K562 (cell line): Measurements from ENCODE around the gene ATP6V0A1. TPM values are rescaled to one million over a fixed set of nuclear protein-coding genes. Genes with fewer than 3 reads are reported as not detected.
A peak's percentile ranks its signal among the peaks of the same experiment; 100 is the strongest.
"Not testable (repeated sequence)": the region's sequence is repeated elsewhere in the genome, so short reads cannot be mapped to it uniquely, and the experiment has no call there.

ENCODE experiments used
- ATAC-seq: fragments of 200-7000 bp; cut with Tn5 transposase; 3 replicates; pipeline ENCODE4 v1.9.1; 2020; ENCODE audit warnings: moderate library complexity
- BruUV-seq: library from RNA; stranded (reverse); fragments of 400-500 nt; replicated peaks from 2 replicates; lab custom pipeline; 2021; lab: Mats Ljungman, UMichigan
- CTCF ChIA-PET: fragments of 300-600 bp; formaldehyde crosslinking; extraction: SDS; loops from one replicate; lab custom pipeline; 2021; ENCODE audit warnings: low intra/inter-chr PET ratio; lab: Yijun Ruan, JAX
- POLR2A ChIA-PET: fragments of 300-600, 350-650 bp; sonication (Branson Sonifier 250); formaldehyde crosslinking; extraction: SDS; loops from one replicate; lab custom pipeline; 2021; ENCODE audit warnings: antibody characterized with exemption, inconsistent platforms; lab: Yijun Ruan, JAX
- DNase-seq, 4 experiments: peaks; one replicate each; pipeline versions ENCODE4 v3.0.0 to v3.0.0-alpha.2; 2011 to 2018; ENCODE audit warnings: low spot score in 3 of 4, mixed read lengths in 3 of 4; ENCODE audit errors: extremely low read depth in 1 of 4
- FAIRE-seq: peaks from 2 replicates; lab custom pipeline; 2011; peaks lifted over from hg19 to GRCh38; lab: Jason Lieb, UNC
- H2AFZ ChIP-seq: 2 replicates; pipeline ENCODE4 v1.6.0; 2011; ENCODE audit warnings: low read depth, low read length, control low read depth, inconsistent platforms
- H3K27ac ChIP-seq: fragments of 200-600 bp; 3 replicates; pipeline ENCODE4 v1.8.0; 2011; ENCODE audit warnings: low read depth, mild to moderate bottlenecking, control low read depth, inconsistent platforms, low read length, moderate library complexity, mixed read lengths; ENCODE audit errors: extremely low read depth
- H3K27me3 ChIP-seq, 2 experiments: fragments of 300-600 bp in 1 of 2; 2 replicates in 1 of 2; 3 replicates in 1 of 2; pipeline versions ENCODE4 v1.6.0 to v1.8.0; 2011; ENCODE audit warnings: inconsistent platforms in 2 of 2, low read length in 2 of 2, mild to moderate bottlenecking in 1 of 2, mixed read lengths in 1 of 2, moderate library complexity in 1 of 2; ENCODE audit not compliant: control insufficient read depth in 2 of 2, insufficient read depth in 2 of 2
- H3K36me3 ChIP-seq: fragments of 300-600 bp; 3 replicates; pipeline ENCODE4 v1.8.0; 2011; ENCODE audit warnings: mild to moderate bottlenecking, low read length, inconsistent platforms; ENCODE audit not compliant: control insufficient read depth, insufficient read depth
- H3K4me1 ChIP-seq, 2 experiments: fragments of 200-600 bp in 1 of 2; replicated peaks in 1 of 2; 2 replicates in 1 of 2; 3 replicates in 1 of 2; pipeline versions ENCODE4 v1.5.1 to v1.8.0; 2011; ENCODE audit warnings: inconsistent platforms in 2 of 2, low read length in 2 of 2, mild to moderate bottlenecking in 1 of 2, mixed read lengths in 1 of 2, moderate library complexity in 1 of 2; ENCODE audit not compliant: control insufficient read depth in 2 of 2, insufficient read depth in 2 of 2
- H3K4me2 ChIP-seq: 2 replicates; pipeline ENCODE4 v1.6.1; 2011; ENCODE audit warnings: low read length, control low read depth, inconsistent platforms, mixed read lengths; ENCODE audit not compliant: insufficient read depth
- H3K4me3 ChIP-seq: fragments of 200-600 bp; sonication (generic), shearing (Covaris generic); 2 replicates; pipeline ENCODE4 v1.5.1; 2016; ENCODE audit warnings: control low read depth, inconsistent platforms
- H3K79me2 ChIP-seq: fragments of 200-600 bp; 3 replicates; pipeline ENCODE4 v1.8.0; 2011; ENCODE audit warnings: low read length, inconsistent platforms; ENCODE audit not compliant: control insufficient read depth, insufficient read depth
- H3K9ac ChIP-seq, 2 experiments: 2 replicates each; pipeline versions ENCODE4 v1.6.0 to v1.6.1; 2011; ENCODE audit warnings: low read depth in 2 of 2, low read length in 2 of 2, control low read depth in 1 of 2, inconsistent platforms in 1 of 2, mild to moderate bottlenecking in 1 of 2, mixed read lengths in 1 of 2; ENCODE audit not compliant: insufficient read depth in 1 of 2
- H3K9me1 ChIP-seq: one replicate; pipeline ENCODE4 v1.6.0; 2011; ENCODE audit warnings: inconsistent platforms, mild to moderate bottlenecking, low read length, moderate library complexity; ENCODE audit not compliant: control insufficient read depth, insufficient read depth
- H3K9me3 ChIP-seq: replicated peaks from 2 replicates; pipeline ENCODE4 v1.5.1; 2011; ENCODE audit warnings: low read depth, low read length, inconsistent platforms; ENCODE audit not compliant: control insufficient read depth, insufficient read depth
- H4K20me1 ChIP-seq: replicated peaks from 2 replicates; pipeline ENCODE4 v1.6.1; 2011; ENCODE audit warnings: low read length, inconsistent platforms, mixed read lengths; ENCODE audit not compliant: control insufficient read depth, insufficient read depth
- CBFA2T3 ChIP-seq: fragments of 450-650 bp; IDR thresholded peaks from 2 replicates; pipeline ENCODE4 v1.6.1; 2017
- DPF2 ChIP-seq: fragments of 450-650 bp; IDR thresholded peaks from 2 replicates; pipeline ENCODE4 v1.6.1; 2016
- ESRRB ChIP-seq: fragments of 250-450 bp; sonication (Bioruptor Pico); IDR thresholded peaks from 2 replicates; pipeline ENCODE4 v1.5.0; 2020; ENCODE audit warnings: mild to moderate bottlenecking, moderate library complexity, borderline replicate concordance
- FOXK2 ChIP-seq, 2 experiments: fragments of 450-650 bp; IDR thresholded peaks in 1 of 2; conservative IDR thresholded peaks in 1 of 2; 2 replicates each; pipeline ENCODE4 v1.6.1; 2016; ENCODE audit warnings: low read depth in 2 of 2, mild to moderate bottlenecking in 1 of 2
- MIER1 ChIP-seq: fragments of 450-650 bp; IDR thresholded peaks from 2 replicates; pipeline ENCODE4 v1.6.1; 2016; ENCODE audit warnings: antibody characterized with exemption, mild to moderate bottlenecking, low read depth
- MTF1 ChIP-seq: fragments of 250-450 bp; sonication (Bioruptor Pico); IDR thresholded peaks from 2 replicates; pipeline ENCODE4 v1.9.0; 2021; ENCODE audit warnings: moderate library complexity, mild to moderate bottlenecking, inconsistent platforms, borderline replicate concordance
- MYNN ChIP-seq, 2 experiments: sonication (generic); formaldehyde crosslinking in 1 of 2; IDR thresholded peaks; 2 replicates each; pipeline versions ENCODE4 v1.5.0 to v1.6.1; 2016 to 2020; ENCODE audit warnings: antibody characterized with exemption in 1 of 2, missing genetic modification reagents in 1 of 2
- NFRKB ChIP-seq: fragments of 450-650 bp; IDR thresholded peaks from 2 replicates; pipeline ENCODE4 v1.6.1; 2016; ENCODE audit warnings: low read depth
- NR2C2 ChIP-seq, 2 experiments: fragments of 200-800 bp in 1 of 2; sonication (Bioruptor generic) in 1 of 2; sonication (generic) in 1 of 2; formaldehyde crosslinking in 1 of 2; IDR thresholded peaks; 2 replicates each; pipeline versions ENCODE4 v1.6.1 to v1.8.0; 2016 to 2022; ENCODE audit warnings: mild to moderate bottlenecking in 1 of 2, missing compliant biosample characterization in 1 of 2, missing genetic modification characterization in 1 of 2, missing genetic modification reagents in 1 of 2
- RBM14 ChIP-seq: fragments of 200-400 bp; formaldehyde crosslinking; IDR thresholded peaks from 2 replicates; pipeline ENCODE4 v1.6.1; 2018; ENCODE audit warnings: low read depth, mild to moderate bottlenecking, low read length, moderate library complexity, borderline replicate concordance; ENCODE audit not compliant: insufficient read depth
- TAF7 ChIP-seq: fragments of 450-650 bp; IDR thresholded peaks from 2 replicates; pipeline ENCODE4 v1.6.1; 2016; ENCODE audit warnings: missing genetic modification characterization, missing compliant biosample characterization
- WGBS: fragments of 100-300 bp; shearing (Covaris generic); methylation state at CpG from one replicate; pipeline ENCODE4 v1.1.6; 2016; ENCODE audit warnings: low coverage, mixed read lengths; ENCODE audit not compliant: insufficient coverage; ENCODE audit errors: missing lambda C conversion rate; 5-methylcytosine and 5-hydroxymethylcytosine counted together
- in situ Hi-C: fragments of 300-500 bp; cut with MboI; formaldehyde crosslinking; loops from 4 replicates; pipeline ENCODE4 v1.15.0; 2018; ENCODE audit warnings: inconsistent platforms, mixed read lengths
- intact Hi-C: fragments of 100-400 bp; cut with micrococcal nuclease; formaldehyde crosslinking; loops from 2 replicates; pipeline ENCODE4 v1.14.2; 2022
- polyA plus RNA-seq, 8 experiments: library from polyadenylated mRNA; depleted of rRNA in 4 of 8; stranded (reverse) in 5 of 8; unstranded in 3 of 8; fragments of >200 nt; fragmentation: Nextera tagmentation in 2 of 8; fragmentation: Illumina TruSeq in 1 of 8; extraction: Ambion mirVana in 2 of 8; extraction: Trizol in 1 of 8; gene quantifications; 2 replicates each; pipeline versions ENCODE4 v1.2.1 to v1.2.3, GENCODE V29; 2011 to 2014; ENCODE audit warnings: inconsistent platforms in 1 of 8, missing spikeins in 1 of 8
- total RNA-seq, 7 experiments: library from RNA; depleted of rRNA in 6 of 7; stranded (reverse); fragments of >200 nt in 6 of 7; fragmentation: Illumina TruSeq in 2 of 7; extraction: Trizol in 2 of 7; gene quantifications; 2 replicates each; pipeline versions ENCODE4 v1.2.1 to v1.2.3, GENCODE V29; 2011 to 2021; ENCODE audit warnings: low replicate concordance in 1 of 7
- TF ChIP-seq, protein P1 (sequence below): fragments of 450-650 bp; IDR thresholded peaks from 2 replicates; pipeline ENCODE4 v1.6.1; 2018; ENCODE audit not compliant: partially characterized antibody

The ATP6V0A1 gene
- total and polyA plus RNA-seq, 9 of the 15 experiments (the other 6 are each of a cell fraction or from before 2014, with no cell fraction given), result 11.8 to 158 (median 75.5) TPM

- H3K36me3 ChIP-seq, result no peaks in the 10 kb centered on the region
- H3K79me2 ChIP-seq, result no peaks in the 10 kb centered on the region
- H3K4me1 ChIP-seq, result peaks cover 0 to 3% of the 10 kb centered on the region in 2 experiments; a peak in 2 of 5 replicates
- DNase-seq, result no peak
- H3K4me2 ChIP-seq, result peak overlapping the region; percentile 28; the same call in 1 of the 2 replicates
- TF ChIP-seq FOXK2 (conservative IDR thresholded peaks at IDR 0.05 in 1 of 2, IDR thresholded peaks at IDR 0.05 in 1 of 2; ENCODE audit: low read depth in 2 of 2) (0 out of 4 replicates have a peak, but pooled peaks of 1 of the 2 experiments have one; percentile 21), RBM14 (no peak), NFRKB (no peak), NR2C2 (CRISPR knock-in tag; IDR thresholded peaks at IDR 0.05) (no peak), NR2C2 (tag; IDR thresholded peaks at IDR 0.05) (peak; percentile 11; the same call in 1 of the 2 replicates), MTF1 (no peak), ESRRB (CRISPR knock-in tag) (no peak), DPF2 (0 out of 2 replicates have a peak, but pooled peaks have one; percentile 27), TAF7 (tag) (no peak), MYNN (IDR thresholded peaks at IDR 0.05) (peak; percentile 100), MYNN (CRISPR knock-in tag; IDR thresholded peaks at IDR 0.05) (peak; percentile 97), MIER1 (no peak), CBFA2T3 (no peak)
- TF ChIP-seq, protein P1, sequence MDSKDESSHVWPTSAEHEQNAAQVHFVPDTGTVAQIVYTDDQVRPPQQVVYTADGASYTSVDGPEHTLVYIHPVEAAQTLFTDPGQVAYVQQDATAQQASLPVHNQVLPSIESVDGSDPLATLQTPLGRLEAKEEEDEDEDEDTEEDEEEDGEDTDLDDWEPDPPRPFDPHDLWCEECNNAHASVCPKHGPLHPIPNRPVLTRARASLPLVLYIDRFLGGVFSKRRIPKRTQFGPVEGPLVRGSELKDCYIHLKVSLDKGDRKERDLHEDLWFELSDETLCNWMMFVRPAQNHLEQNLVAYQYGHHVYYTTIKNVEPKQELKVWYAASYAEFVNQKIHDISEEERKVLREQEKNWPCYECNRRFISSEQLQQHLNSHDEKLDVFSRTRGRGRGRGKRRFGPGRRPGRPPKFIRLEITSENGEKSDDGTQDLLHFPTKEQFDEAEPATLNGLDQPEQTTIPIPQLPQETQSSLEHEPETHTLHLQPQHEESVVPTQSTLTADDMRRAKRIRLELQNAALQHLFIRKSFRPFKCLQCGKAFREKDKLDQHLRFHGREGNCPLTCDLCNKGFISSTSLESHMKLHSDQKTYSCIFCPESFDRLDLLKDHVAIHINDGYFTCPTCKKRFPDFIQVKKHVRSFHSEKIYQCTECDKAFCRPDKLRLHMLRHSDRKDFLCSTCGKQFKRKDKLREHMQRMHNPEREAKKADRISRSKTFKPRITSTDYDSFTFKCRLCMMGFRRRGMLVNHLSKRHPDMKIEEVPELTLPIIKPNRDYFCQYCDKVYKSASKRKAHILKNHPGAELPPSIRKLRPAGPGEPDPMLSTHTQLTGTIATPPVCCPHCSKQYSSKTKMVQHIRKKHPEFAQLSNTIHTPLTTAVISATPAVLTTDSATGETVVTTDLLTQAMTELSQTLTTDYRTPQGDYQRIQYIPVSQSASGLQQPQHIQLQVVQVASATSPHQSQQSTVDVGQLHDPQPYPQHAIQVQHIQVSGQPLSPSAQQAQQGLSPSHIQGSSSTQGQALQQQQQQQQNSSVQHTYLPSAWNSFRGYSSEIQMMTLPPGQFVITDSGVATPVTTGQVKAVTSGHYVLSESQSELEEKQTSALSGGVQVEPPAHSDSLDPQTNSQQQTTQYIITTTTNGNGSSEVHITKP, result peak; percentile 43
- WGBS, result 21% methylated on average over 5 of the region's 5 CpGs
- no peaks in the 10 kb centered on the region for H3K9me3 ChIP-seq
- H4K20me1 ChIP-seq, result no peaks in the 10 kb centered on the region
- intact Hi-C loops (no loop called here), in situ Hi-C loops (no loop called here)
- ATAC-seq, result peak; percentile 75
- CTCF ChIA-PET, result no interaction called here
- no peak overlapping the region for H3K4me3 ChIP-seq
- no peak overlapping the region; a peak in 1 of 4 replicates for H3K9ac ChIP-seq
- no peaks in the 10 kb centered on the region for H3K9me1 ChIP-seq
- FAIRE-seq, result peak; percentile 74
- peak overlapping the region; percentile 82 for H2AFZ ChIP-seq
- BruUV-seq, result no TSS peak
- POLR2A ChIA-PET, result interaction anchor here (0.6 to 2.0 kb wide), 6 partner anchors 11 to 242 kb away, joined by 3 to 9 read pairs (median 4); partner anchors contain the start of gene CAVIN1
- H3K27me3 ChIP-seq, result no peaks in the 10 kb centered on the region
- no peak overlapping the region for H3K27ac ChIP-seq
These were observed 16.5 kb upstream of the ATP6V0A1 start for GRCh38 chr17:42442196-42442565.

GRCh38 chr17:42449176-42449575 is 9.5 kb upstream of the ATP6V0A1 start:
- H3K79me2 ChIP-seq, result not testable (repeated sequence)

More at GRCh38 chr17:42449176-42449575, 9.5 kb upstream of the ATP6V0A1 start:
- in situ Hi-C loops, H2AFZ ChIP-seq, CTCF ChIA-PET, intact Hi-C loops, H3K4me3 ChIP-seq, FAIRE-seq, H4K20me1 ChIP-seq, H3K27ac ChIP-seq, H3K27me3 ChIP-seq, POLR2A ChIA-PET, ATAC-seq, DNase-seq, H3K4me2 ChIP-seq, H3K36me3 ChIP-seq, H3K9me3 ChIP-seq, BruUV-seq, H3K9ac ChIP-seq, H3K9me1 ChIP-seq: not testable (repeated sequence)
- no CpG with 5 or more reads among the region's 27 CpGs for WGBS
- H3K4me1 ChIP-seq, result peaks cover 7 to 10% of the 10 kb centered on the region in 2 experiments; a peak in 4 of 5 replicates
